Activated CD8-positive, alpha-beta memory T cell treated with anti-CD3 and anti-CD28 coated beads, Interleukin-2, amount 10 ng/mL, durations not matched to agents 7 days and 5 days (primary cell): ENCODE results near the gene CDT1. TPM values are rescaled to one million over a fixed set of nuclear protein-coding genes. Genes with fewer than 3 reads are reported as not detected.

Experiments
- ATAC-seq: fragments of 150-1000 bp; cut with Tn5 transposase; one replicate; pipeline ENCODE4 v1.10.0; 2021; ENCODE audit warnings: moderate library complexity
- CTCF ChIA-PET: fragments of 350-600 bp; sonication (Branson Sonifier 250); formaldehyde crosslinking; loops from one replicate; lab custom pipeline; 2021; ENCODE audit warnings: antibody characterized with exemption; lab: Charles Lee
- DNase-seq: peaks from one replicate; pipeline ENCODE4 v3.0.0-alpha.2; 2020
- H3K27ac Mint-ChIP-seq: one replicate; pipeline ENCODE4 v1.8.0; 2021; ENCODE audit warnings: mild to moderate bottlenecking, mixed read lengths
- H3K27me3 Mint-ChIP-seq: one replicate; pipeline ENCODE4 v1.8.0; 2021; ENCODE audit warnings: mixed read lengths
- H3K36me3 Mint-ChIP-seq: one replicate; pipeline ENCODE4 v1.8.0; 2021; ENCODE audit warnings: mild to moderate bottlenecking, mixed read lengths
- H3K4me1 Mint-ChIP-seq: one replicate; pipeline ENCODE4 v1.8.0; 2021; ENCODE audit warnings: mixed read lengths
- H3K4me3 Mint-ChIP-seq: one replicate; pipeline ENCODE4 v1.8.0; 2021; ENCODE audit warnings: mild to moderate bottlenecking, moderate library complexity, mixed read lengths
- H3K9me3 Mint-ChIP-seq: one replicate; pipeline ENCODE4 v1.8.0; 2022; ENCODE audit warnings: low read depth, mixed read lengths
- total RNA-seq, 2 experiments: library from RNA; stranded (reverse); gene quantifications; one replicate each; pipeline ENCODE4 v1.2.3, GENCODE V29; 2021

CDT1 gene
- total RNA-seq, 2 experiments from 2014 or later = 124 to 191 TPM

DNA sequence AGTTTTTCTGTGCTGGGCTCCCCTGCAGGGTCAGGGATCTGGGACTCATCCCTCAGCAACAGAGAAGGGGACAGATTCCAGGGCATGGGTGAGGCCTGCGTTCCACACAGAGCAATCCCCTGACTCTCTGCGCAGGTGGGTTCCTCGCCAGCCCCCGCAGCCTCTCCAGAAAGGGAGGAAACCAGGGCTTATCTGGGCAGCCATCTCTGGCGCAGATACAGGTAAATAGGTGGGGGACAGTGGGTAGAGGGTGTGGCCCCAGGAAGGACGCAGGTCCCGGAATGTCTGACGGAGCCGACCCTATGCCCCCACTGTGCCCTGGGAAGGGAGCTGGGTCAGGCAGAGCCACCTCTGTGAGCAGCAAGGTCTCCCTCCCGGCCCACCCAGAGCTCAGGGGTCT is 41.8 kb upstream of the CDT1 start:
- Mint-ChIP-seq H3K4me1 (peaks cover 33% of the 10 kb centered on the region), H3K4me3 (no peak overlapping the region), H3K27ac (no peak overlapping the region), H3K27me3 (no peaks in the 10 kb centered on the region), H3K9me3 (no peaks in the 10 kb centered on the region), H3K36me3 (peaks cover 1% of the 10 kb centered on the region)
- DNase-seq = no peak
- CTCF ChIA-PET = interaction anchor here (1.5 to 1.8 kb wide), 2 partner anchors 18 to 25 kb away, joined by 4 to 11 read pairs; no protein-coding TSS in a partner anchor
- no peak for ATAC-seq

DNA sequence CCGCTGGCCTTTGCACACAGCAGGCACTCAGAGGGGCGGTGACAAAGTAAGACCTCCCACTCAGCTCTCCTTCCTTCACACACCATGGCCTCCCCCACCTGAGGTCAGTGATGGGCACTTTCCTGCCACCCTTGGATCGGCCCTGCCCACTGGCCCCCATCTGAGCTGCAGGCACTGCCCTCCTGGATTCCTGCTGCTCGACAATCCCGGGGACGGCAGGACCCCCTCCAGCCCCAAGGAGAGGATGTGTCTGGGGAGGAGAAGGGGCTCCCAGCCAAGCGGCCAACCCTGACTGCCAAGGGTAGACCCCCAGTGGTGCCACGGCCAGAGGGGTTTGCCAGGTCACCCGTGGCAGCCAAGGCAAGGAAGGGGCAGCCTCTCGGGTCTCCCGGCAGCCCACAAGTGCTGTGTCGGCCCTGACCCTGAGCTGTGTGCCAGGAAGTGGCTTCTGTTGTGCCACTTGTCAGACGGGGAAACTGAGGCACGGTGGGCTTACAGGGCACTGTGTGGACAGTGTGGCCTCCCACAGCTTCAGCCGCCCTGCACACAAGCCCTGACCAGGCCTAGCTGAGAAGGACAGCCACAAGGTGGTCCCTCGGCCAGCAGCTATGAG is 41.2 kb upstream of the CDT1 start:
- H3K4me1 Mint-ChIP-seq = peaks cover 36% of the 10 kb centered on the region
- no peak for ATAC-seq
- no peak overlapping the region for H3K4me3 Mint-ChIP-seq
- no peak overlapping the region for H3K27ac Mint-ChIP-seq
- CTCF ChIA-PET = interaction anchor here (1.1 to 1.8 kb wide), 3 partner anchors 17 to 192 kb away, joined by 3 to 11 read pairs (median 4); partner anchors contain the start of gene ZC3H18
- DNase-seq = no peak
- peaks cover 1% of the 10 kb centered on the region for H3K36me3 Mint-ChIP-seq
- no peaks in the 10 kb centered on the region for H3K9me3 Mint-ChIP-seq
- no peaks in the 10 kb centered on the region for H3K27me3 Mint-ChIP-seq

DNA sequence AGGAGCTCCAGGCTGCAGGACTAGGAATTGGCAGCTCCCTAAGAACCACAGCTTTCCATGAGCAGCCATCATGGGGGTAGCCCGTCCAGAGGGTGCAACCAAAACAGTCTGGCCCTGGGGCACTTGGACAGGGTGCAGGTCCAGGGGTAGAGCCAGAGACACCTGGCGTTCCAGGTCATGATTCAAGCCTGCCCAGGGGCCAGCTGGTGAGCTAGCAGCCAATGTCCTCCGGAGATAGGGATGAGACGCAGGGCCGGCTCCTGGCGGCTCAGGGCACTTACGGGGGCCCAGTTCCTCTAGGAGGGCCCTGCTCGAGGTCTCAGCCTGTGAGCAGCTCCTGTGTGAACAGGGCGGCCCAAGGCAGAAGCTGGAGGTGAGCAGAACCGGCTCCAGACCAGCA is 40.6 kb upstream of the CDT1 start:
- Mint-ChIP-seq H3K4me3 (no peak overlapping the region), H3K27ac (no peak overlapping the region), H3K27me3 (no peaks in the 10 kb centered on the region), H3K36me3 (peaks cover 1% of the 10 kb centered on the region), H3K4me1 (peaks cover 42% of the 10 kb centered on the region), H3K9me3 (no peaks in the 10 kb centered on the region)
- CTCF ChIA-PET = interaction anchor here (1.1 to 1.8 kb wide), 2 partner anchors 26 to 193 kb away, joined by 3 to 11 read pairs; partner anchors contain the start of gene ZC3H18
- ATAC-seq = no peak
- no peak for DNase-seq

DNA sequence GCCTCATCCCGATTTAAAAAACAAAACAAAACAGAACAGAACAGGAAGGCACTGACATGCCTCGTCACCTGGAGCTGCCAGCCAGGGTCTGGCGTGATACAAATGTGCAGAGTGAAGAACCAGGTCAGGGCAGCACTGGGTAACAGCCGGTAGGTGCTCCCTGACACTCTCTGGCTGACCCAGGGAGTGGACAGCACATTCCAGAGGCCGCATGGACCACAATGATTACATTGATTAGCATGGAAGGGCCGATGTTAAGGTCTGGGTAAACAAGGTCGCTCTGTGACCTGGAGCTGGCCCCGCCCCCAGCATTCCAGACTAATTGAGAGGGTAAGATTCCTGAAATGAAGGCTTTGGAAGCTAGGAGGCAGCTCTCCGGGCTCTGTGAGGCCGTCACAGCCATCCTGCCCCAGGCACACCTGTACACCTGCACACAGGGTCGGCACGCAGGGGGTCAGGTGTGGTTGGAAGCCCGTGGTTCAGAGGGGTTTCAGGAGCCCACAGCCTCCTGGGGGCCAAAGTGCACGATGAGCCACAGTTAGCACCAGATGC is 40.0 kb upstream of the CDT1 start:
- no peak overlapping the region for H3K27ac Mint-ChIP-seq

DNA sequence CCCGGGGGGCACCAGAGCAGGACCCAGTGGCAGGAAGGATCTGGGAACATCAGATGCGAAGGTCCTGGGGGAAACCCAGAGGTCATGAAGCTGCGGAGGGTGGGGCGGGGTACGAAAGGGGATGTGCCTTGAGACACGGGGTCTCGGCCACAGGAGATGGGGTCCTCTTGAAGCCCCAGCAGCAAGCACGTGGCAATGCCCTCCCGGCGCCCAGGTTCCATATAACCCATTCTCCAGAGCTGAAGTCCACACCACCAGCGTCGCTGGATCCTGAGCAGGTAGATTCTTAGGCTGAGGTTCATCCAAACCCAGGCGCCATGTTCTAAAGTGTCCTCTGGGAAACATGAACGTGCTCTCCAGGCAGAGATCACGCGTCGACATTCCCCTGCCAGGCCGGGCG is 39.5 kb upstream of the CDT1 start:
- DNase-seq = no peak
- Mint-ChIP-seq H3K9me3 (no peaks in the 10 kb centered on the region), H3K4me1 (peaks cover 39% of the 10 kb centered on the region), H3K27ac (no peak overlapping the region), H3K27me3 (no peaks in the 10 kb centered on the region), H3K4me3 (no peak overlapping the region), H3K36me3 (no peaks in the 10 kb centered on the region)
- no peak for ATAC-seq
- CTCF ChIA-PET = no interaction called here

More for the DNA sequence above, 40.0 kb upstream of the CDT1 start:
- DNase-seq (no peak), ATAC-seq (no peak)
- Mint-ChIP-seq H3K36me3 (peaks cover 1% of the 10 kb centered on the region), H3K9me3 (no peaks in the 10 kb centered on the region), H3K27me3 (no peaks in the 10 kb centered on the region), H3K4me3 (no peak overlapping the region), H3K4me1 (peaks cover 39% of the 10 kb centered on the region)
- CTCF ChIA-PET = interaction anchor here (1.8 kb wide), 1 partner anchor 26 kb away, joined by 11 read pairs; no protein-coding TSS in a partner anchor

DNA sequence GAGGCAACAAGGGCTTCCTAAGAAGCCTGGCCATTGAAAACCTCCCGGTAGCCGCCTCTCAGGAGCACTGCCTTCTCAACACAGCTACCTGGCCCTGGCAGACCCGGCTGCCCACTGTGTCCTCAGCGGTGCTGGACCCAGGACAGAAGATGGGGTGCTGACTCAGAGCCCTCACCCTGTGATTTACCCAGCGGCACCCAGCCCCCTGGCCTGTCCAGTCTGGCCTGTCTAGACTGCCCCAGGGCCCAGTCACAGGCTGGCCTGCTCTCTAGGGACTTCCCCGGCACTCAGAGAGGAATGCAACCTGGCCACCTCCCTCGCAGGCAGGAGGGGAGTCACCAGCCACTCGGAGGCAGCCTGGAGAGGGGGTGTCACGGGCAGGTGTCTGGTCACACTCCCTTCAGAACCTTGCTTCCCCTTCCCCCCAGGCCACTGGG is 38.7 kb upstream of the CDT1 start:
- H3K9me3 Mint-ChIP-seq = no peaks in the 10 kb centered on the region
- ATAC-seq (no peak), DNase-seq (no peak)
- no peak overlapping the region for H3K4me3 Mint-ChIP-seq
- H3K27me3 Mint-ChIP-seq = no peaks in the 10 kb centered on the region
- no peaks in the 10 kb centered on the region for H3K36me3 Mint-ChIP-seq
- H3K4me1 Mint-ChIP-seq = peaks cover 37% of the 10 kb centered on the region
- no peak overlapping the region for H3K27ac Mint-ChIP-seq
- CTCF ChIA-PET = interaction anchor here (1.9 kb wide), 1 partner anchor 28 kb away, joined by 5 read pairs; no protein-coding TSS in a partner anchor

DNA sequence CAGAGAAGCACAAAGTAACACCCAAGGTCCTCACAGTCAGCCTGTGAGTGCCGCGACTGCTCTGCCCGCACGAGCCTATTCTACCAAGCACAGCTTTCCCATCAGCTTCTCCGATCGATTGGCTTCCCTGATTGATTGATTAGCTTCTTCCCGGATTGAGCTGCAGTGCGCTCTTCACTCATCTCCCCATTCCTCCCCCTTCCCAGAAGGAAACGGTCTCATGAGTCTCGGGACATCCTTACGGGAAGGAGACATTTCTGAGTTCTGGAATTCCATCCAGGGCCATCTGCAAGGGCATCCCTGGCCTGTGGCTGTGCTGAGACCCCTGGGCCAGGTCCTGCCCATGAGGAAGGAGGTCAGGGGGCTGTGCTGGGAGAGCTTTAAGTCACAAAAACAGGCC is 36.6 kb upstream of the CDT1 start:
- Mint-ChIP-seq H3K9me3 (no peaks in the 10 kb centered on the region), H3K4me1 (peaks cover 38% of the 10 kb centered on the region), H3K36me3 (no peaks in the 10 kb centered on the region), H3K4me3 (no peak overlapping the region), H3K27me3 (no peaks in the 10 kb centered on the region), H3K27ac (peak overlapping the region; percentile 38)
- DNase-seq = no peak
- CTCF ChIA-PET = interaction anchor here (0.9 to 2.9 kb wide), 4 partner anchors 19 to 30 kb away, joined by 3 to 8 read pairs (median 4); no protein-coding TSS in a partner anchor
- no peak for ATAC-seq

DNA sequence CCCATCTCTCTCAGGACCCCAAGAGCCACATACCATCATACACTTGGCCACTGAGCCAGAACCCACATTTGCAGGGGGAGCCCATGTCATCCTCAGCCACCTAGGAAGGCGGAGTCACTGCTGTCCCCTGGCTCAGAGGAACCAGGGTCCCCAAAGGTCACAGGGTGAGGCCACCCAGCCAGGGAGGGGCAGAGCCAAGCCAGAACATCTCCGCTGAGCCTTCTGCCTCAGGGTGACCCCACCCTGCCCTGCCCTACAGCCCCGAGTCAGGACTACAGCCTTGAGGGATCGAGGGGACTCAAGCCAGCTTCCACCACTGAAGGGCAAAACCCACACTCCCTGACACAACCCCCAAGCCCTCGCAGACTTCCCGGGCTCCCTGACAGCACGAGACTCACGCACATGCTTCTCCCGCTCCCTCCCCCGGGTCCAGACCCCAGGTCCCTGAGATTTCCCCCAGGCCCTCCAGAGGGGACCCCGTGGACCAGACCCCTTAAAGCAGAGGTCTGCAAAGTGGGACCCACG is 36.0 kb upstream of the CDT1 start:
- H3K36me3 Mint-ChIP-seq = no peaks in the 10 kb centered on the region

DNA sequence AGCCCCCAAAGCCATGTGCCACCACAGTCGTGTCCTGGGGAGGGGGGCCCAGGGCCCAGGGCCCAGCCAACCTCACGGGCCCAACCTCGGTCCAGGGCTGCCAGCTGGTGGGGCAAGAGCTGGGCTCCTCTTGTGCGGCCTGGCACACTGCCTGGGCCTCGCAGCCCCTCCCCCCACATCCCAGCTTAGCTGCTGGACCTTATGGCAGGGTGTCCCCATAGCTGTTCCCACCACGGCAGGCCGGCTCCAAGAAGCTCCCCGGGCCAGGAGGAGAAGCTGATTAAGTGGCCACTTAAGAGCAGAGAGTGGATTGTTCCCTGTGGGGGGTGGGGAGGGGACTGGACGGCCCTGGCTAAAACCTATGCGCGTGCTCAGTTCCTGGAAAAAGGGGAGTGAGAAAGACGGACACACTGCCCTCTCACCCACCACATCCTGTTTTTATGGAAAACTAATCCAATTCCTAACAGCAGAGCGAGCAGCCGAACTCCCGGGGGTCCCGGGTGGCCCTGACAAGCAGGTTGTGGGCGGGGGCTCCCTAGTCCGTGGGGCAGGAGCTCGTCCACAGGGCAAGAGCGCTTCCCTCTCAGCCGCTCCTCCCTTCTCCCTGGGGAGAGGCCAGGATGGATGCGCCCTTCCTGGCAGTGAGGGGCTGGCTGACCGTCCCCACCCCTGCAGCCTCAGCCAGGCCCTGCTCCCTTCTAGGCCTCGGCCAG is 35.4 kb upstream of the CDT1 start:
- Mint-ChIP-seq H3K4me3 (no peak overlapping the region), H3K27me3 (no peaks in the 10 kb centered on the region), H3K9me3 (no peaks in the 10 kb centered on the region), H3K36me3 (no peaks in the 10 kb centered on the region), H3K4me1 (peaks cover 37% of the 10 kb centered on the region), H3K27ac (peak overlapping the region; percentile 38)
- DNase-seq = no peak
- ATAC-seq = no peak
- CTCF ChIA-PET = interaction anchor here (1.2 to 2.9 kb wide), 2 partner anchors 25 to 31 kb away, joined by 3 to 8 read pairs; no protein-coding TSS in a partner anchor

More for the DNA sequence above, 36.0 kb upstream of the CDT1 start:
- Mint-ChIP-seq H3K4me3 (no peak overlapping the region), H3K27me3 (no peaks in the 10 kb centered on the region), H3K9me3 (no peaks in the 10 kb centered on the region), H3K4me1 (peaks cover 38% of the 10 kb centered on the region), H3K27ac (peak overlapping the region; percentile 38)
- CTCF ChIA-PET = interaction anchor here (0.9 to 2.9 kb wide), 4 partner anchors 19 to 30 kb away, joined by 3 to 8 read pairs (median 3); no protein-coding TSS in a partner anchor
- DNase-seq (no peak), ATAC-seq (no peak)

DNA sequence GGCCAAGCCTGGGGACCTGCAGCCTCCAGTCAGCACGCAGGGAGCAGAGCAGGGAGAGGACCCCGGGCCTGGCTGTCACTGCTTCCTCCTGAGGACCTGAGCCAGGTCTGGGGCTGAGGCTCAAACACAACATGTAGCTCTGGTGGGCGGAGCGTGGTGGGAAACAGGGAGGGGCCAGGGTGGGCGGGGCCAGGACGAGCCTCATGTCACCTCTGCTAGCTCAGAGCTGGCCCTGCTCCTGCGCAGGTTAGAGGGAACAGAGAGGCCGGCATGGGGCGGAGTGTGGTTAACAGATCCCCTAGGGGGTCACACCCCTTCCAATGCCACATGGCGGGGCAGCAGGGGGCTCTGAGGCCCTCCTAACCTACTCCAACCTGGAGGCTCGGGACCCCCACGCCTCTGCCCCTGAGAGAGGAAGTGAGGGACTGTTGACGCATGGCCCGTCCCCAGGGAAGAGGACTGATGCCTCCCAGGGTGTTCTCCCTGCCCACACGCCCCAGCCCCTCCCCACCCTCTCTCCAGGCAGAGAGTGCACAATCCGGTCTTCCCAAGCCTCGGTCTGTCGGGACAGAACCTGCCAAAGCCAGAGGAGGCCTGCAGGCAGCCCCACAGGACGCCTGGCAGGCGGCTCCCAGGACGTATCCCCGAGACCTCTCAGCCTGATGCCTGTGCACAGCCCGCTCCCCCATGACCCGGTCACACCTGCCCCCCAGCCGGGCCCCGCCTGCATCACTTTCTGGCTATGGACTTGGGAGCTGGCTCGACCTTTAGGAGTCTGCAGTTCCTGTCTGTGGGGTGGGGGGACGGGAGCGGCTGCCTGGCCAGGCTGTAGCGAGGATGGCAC is 33.8 kb upstream of the CDT1 start:
- peak; percentile 73 for ATAC-seq
- peaks cover 36% of the 10 kb centered on the region for H3K4me1 Mint-ChIP-seq
- CTCF ChIA-PET = interaction anchor here (0.8 to 2.9 kb wide), 2 partner anchors 11 to 32 kb away, joined by 3 to 12 read pairs; no protein-coding TSS in a partner anchor

DNA sequence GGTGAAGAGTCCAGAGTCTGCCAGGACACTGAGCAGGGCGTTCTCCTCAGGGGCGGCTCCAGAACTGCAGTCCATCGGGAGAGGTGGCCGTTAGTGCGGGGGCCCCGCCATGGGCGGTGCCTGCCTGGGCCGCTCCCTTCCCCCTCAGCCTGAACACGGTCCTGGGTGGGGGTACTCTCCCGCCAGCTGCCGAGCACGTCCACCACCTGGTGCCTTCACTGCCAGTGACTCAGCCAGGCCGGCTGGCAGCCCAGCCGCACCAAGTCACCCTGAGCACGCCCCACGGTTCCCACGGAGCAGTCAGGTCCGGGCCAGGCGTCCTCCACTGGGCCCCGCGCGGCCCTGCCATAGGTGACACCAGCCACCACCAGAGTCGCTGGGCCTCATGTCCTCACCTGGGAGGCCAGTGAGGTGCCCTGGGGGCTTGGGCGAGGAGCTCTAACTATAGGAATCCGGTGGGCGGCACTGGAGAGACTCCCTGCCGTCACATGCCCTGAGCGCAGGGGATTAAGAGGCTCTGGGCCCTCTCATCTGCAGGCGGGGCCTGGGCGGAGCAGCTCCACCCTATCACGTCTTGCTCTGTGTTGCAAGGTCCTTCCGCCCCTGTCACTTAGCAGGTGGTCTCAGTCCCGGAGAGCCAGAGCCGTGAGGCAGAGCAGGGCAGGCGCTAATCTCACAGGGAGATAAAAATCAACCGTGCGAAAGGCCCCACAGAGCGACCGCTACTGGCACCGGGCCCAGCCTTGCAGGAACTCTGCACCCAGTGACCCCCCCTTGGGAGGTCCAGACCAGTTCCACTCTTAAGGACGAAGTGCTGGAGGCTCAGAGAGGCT is 32.9 kb upstream of the CDT1 start:
- CTCF ChIA-PET = interaction anchor here (1.1 to 2.9 kb wide), 2 partner anchors 11 to 33 kb away, joined by 3 to 12 read pairs; no protein-coding TSS in a partner anchor
- no peak overlapping the region for H3K27ac Mint-ChIP-seq
- no peaks in the 10 kb centered on the region for H3K9me3 Mint-ChIP-seq
- ATAC-seq (peak; percentile 10), DNase-seq (no peak)
- H3K36me3 Mint-ChIP-seq = no peaks in the 10 kb centered on the region
- H3K27me3 Mint-ChIP-seq = no peaks in the 10 kb centered on the region
- no peak overlapping the region for H3K4me3 Mint-ChIP-seq
- peaks cover 36% of the 10 kb centered on the region for H3K4me1 Mint-ChIP-seq

More for the DNA sequence above, 33.8 kb upstream of the CDT1 start:
- H3K27ac Mint-ChIP-seq = no peak overlapping the region
- no peaks in the 10 kb centered on the region for H3K36me3 Mint-ChIP-seq
- no peak overlapping the region for H3K4me3 Mint-ChIP-seq
- H3K27me3 Mint-ChIP-seq = no peaks in the 10 kb centered on the region
- DNase-seq = peak; percentile 52
- no peaks in the 10 kb centered on the region for H3K9me3 Mint-ChIP-seq
